ENCODE data around the gene ZNF445.

- TF ChIP-seq POLR2AphosphoS5 (IDR thresholded peaks at IDR 0.05; ENCODE audit: borderline replicate concordance, low read depth, low read length) (no peak), EZH2 (IDR thresholded peaks at IDR 0.05) (no peak)
Measured at GRCh38 chr3:44398853-44399252, 78.6 kb downstream of the ZNF445 start.
